Activated naive CD4-positive, alpha-beta T cell treated with anti-CD3 and anti-CD28 coated beads, Interleukin-2, amount 50 U/mL, for 24 hours (primary cell): ENCODE measurements around the gene POMGNT1.

Experiments used
- H3K27ac Mint-ChIP-seq: one replicate; pipeline ENCODE4 v1.8.0; 2021; ENCODE audit warnings: mild to moderate bottlenecking, mixed read lengths
- H3K27me3 Mint-ChIP-seq: one replicate; pipeline ENCODE4 v1.8.0; 2021; ENCODE audit warnings: mixed read lengths
- H3K36me3 Mint-ChIP-seq: one replicate; pipeline ENCODE4 v1.8.0; 2021; ENCODE audit warnings: mixed read lengths
- H3K4me1 Mint-ChIP-seq: one replicate; pipeline ENCODE4 v1.8.0; 2021; ENCODE audit warnings: mixed read lengths
- H3K4me3 Mint-ChIP-seq: one replicate; pipeline ENCODE4 v1.8.0; 2021; ENCODE audit warnings: mild to moderate bottlenecking, mixed read lengths
- H3K9me3 Mint-ChIP-seq: one replicate; pipeline ENCODE4 v1.8.0; 2021; ENCODE audit warnings: mixed read lengths

The POMGNT1 gene

DNA sequence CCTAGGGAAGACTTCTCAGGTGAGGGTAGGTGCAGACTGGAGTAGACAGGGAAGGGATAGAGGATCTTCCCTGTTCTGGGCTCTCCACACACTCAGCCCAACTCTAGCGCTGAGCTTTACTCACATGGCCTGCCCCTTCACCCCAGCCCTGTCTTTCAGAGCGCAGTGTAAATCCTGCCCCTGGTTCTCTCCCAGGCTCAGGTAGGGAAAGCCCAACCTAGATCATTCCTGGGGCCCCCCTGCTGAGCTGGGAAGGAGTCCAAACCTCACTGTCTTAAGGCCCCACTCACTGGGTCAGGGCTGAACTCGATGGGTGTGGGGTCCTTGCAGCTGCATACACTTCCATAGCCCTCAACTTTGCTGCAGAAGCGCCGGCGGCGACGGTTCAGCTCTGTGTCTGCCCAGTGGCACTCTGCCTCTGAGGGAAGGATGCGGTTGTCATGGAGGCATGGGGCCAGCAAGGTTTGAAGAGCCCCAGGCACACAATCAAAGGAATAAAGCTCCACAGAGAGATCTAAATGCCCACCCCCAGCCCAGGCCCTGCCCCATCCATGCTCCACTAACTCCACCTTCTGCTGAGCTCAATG, 4.2 kb downstream of the POMGNT1 start:
- no peak overlapping the region for H3K27ac Mint-ChIP-seq
- no peaks in the 10 kb centered on the region for H3K9me3 Mint-ChIP-seq
- no peak overlapping the region for H3K4me3 Mint-ChIP-seq
- H3K27me3 Mint-ChIP-seq: no peaks in the 10 kb centered on the region
- H3K36me3 Mint-ChIP-seq: peaks cover 2% of the 10 kb centered on the region
- peaks cover 17% of the 10 kb centered on the region for H3K4me1 Mint-ChIP-seq

GRCh38 chr1:46193285-46193684, 4.9 kb downstream of the POMGNT1 start:
- no peaks in the 10 kb centered on the region for H3K27me3 Mint-ChIP-seq
- no peak overlapping the region for H3K4me3 Mint-ChIP-seq
- no peak overlapping the region for H3K27ac Mint-ChIP-seq
- H3K36me3 Mint-ChIP-seq: peaks cover 2% of the 10 kb centered on the region
- H3K9me3 Mint-ChIP-seq: no peaks in the 10 kb centered on the region
- peaks cover 17% of the 10 kb centered on the region for H3K4me1 Mint-ChIP-seq

DNA sequence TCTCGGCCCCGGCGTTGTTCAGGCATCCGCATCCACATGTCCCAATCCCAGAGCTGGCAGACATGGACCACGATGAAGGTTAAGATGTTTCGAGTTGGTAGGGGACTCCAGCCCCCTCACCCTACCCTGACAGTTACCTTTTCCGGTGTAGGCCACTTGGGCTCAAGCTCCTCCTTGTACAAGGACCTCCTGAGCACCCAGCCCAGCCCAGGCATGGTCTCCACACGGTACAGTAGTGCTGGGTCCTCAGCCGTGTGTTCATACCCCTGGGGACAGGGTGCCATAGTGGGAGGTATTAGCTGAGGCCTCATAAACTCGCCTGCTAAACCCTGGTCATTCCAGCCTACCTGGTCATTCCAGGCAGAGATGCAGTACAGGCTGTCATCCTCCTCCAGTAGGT, 6.1 kb downstream of the POMGNT1 start:
- H3K27ac Mint-ChIP-seq: no peak overlapping the region
- H3K4me3 Mint-ChIP-seq: no peak overlapping the region
- no peaks in the 10 kb centered on the region for H3K27me3 Mint-ChIP-seq
- H3K36me3 Mint-ChIP-seq: peaks cover 2% of the 10 kb centered on the region
- H3K4me1 Mint-ChIP-seq: peaks cover 13% of the 10 kb centered on the region
- no peaks in the 10 kb centered on the region for H3K9me3 Mint-ChIP-seq

GRCh38 chr1:46191033-46191701, 7.1 kb downstream of the POMGNT1 start:
- H3K9me3 Mint-ChIP-seq: no peaks in the 10 kb centered on the region
- peaks cover 7% of the 10 kb centered on the region for H3K4me1 Mint-ChIP-seq
- no peak overlapping the region for H3K27ac Mint-ChIP-seq
- H3K4me3 Mint-ChIP-seq: no peak overlapping the region
- peaks cover 2% of the 10 kb centered on the region for H3K36me3 Mint-ChIP-seq
- no peaks in the 10 kb centered on the region for H3K27me3 Mint-ChIP-seq

DNA sequence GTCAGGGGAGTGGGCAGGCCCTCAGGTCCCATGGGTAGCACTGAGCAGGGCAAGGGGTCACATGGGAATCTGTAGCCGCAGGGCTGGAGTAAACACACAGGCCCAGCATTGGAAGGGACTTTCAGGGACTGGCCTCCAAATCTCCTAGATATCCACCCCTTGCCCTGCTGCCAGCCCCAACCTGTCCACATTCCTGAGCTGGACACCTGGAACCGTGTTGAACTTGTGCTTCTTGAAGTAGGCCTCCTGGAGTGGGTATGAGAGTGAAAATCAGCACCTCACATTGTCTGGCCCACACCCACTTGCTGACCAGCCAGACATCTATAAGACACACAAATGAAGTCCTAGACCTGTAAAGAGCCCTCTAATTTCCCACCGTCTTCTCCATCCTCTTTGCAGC, 7.7 kb downstream of the POMGNT1 start:
- H3K4me1 Mint-ChIP-seq: peaks cover 10% of the 10 kb centered on the region
- H3K27ac Mint-ChIP-seq: no peak overlapping the region
- H3K9me3 Mint-ChIP-seq: no peaks in the 10 kb centered on the region
- H3K27me3 Mint-ChIP-seq: no peaks in the 10 kb centered on the region
- peaks cover 4% of the 10 kb centered on the region for H3K36me3 Mint-ChIP-seq
- H3K4me3 Mint-ChIP-seq: no peak overlapping the region

GRCh38 chr1:46188295-46189030, 9.8 kb downstream of the POMGNT1 start:
- no peaks in the 10 kb centered on the region for H3K27me3 Mint-ChIP-seq
- peaks cover 4% of the 10 kb centered on the region for H3K36me3 Mint-ChIP-seq
- peak overlapping the region; percentile 74 for H3K27ac Mint-ChIP-seq
- H3K9me3 Mint-ChIP-seq: no peaks in the 10 kb centered on the region
- no peak overlapping the region for H3K4me3 Mint-ChIP-seq
- peaks cover 24% of the 10 kb centered on the region for H3K4me1 Mint-ChIP-seq

GRCh38 chr1:46187106-46187869, 10.9 kb downstream of the POMGNT1 start:
- Mint-ChIP-seq H3K27me3 (no peaks in the 10 kb centered on the region), H3K27ac (no peak overlapping the region), H3K36me3 (peaks cover 4% of the 10 kb centered on the region), H3K4me3 (no peak overlapping the region), H3K9me3 (no peaks in the 10 kb centered on the region), H3K4me1 (peaks cover 24% of the 10 kb centered on the region)

GRCh38 chr1:46186076-46186475, 12.2 kb downstream of the POMGNT1 start:
- Mint-ChIP-seq H3K4me3 (peak overlapping the region; percentile 85), H3K27me3 (no peaks in the 10 kb centered on the region), H3K27ac (peak overlapping the region; percentile 98), H3K4me1 (peaks cover 24% of the 10 kb centered on the region), H3K36me3 (peaks cover 4% of the 10 kb centered on the region), H3K9me3 (no peaks in the 10 kb centered on the region)

DNA sequence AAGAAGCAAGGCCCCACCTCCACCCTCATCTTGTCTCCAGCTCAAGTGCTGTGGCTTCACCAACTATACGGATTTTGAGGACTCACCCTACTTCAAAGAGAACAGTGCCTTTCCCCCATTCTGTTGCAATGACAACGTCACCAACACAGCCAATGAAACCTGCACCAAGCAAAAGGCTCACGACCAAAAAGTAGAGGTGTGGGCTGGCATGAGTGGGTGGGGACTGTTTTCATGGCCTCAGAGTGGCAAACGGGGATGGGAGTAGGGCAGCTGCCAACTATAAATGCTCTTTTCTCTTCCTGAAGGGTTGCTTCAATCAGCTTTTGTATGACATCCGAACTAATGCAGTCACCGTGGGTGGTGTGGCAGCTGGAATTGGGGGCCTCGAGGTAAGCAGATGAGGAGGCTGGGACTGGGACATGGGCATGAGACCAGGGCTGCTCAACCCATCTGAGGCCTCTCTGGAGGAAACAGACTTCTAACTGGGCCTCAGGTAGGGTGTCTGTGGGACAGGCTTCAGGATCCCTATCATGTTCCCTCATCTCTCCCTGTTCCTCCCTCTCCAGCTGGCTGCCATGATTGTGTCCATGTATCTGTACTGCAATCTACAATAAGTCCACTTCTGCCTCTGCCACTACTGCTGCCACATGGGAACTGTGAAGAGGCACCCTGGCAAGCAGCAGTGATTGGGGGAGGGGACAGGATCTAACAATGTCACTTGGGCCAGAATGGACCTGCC, 13.1 kb downstream of the POMGNT1 start:
- Mint-ChIP-seq H3K36me3 (peaks cover 4% of the 10 kb centered on the region), H3K9me3 (no peaks in the 10 kb centered on the region), H3K27me3 (no peaks in the 10 kb centered on the region), H3K27ac (peak overlapping the region; percentile 98), H3K4me3 (peak overlapping the region; percentile 85), H3K4me1 (peaks cover 24% of the 10 kb centered on the region)

GRCh38 chr1:46183926-46184557, 14.2 kb downstream of the POMGNT1 start:
- Mint-ChIP-seq H3K4me1 (peaks cover 24% of the 10 kb centered on the region), H3K27ac (no peak overlapping the region), H3K9me3 (no peaks in the 10 kb centered on the region), H3K4me3 (no peak overlapping the region), H3K36me3 (peaks cover 2% of the 10 kb centered on the region), H3K27me3 (no peaks in the 10 kb centered on the region)

DNA sequence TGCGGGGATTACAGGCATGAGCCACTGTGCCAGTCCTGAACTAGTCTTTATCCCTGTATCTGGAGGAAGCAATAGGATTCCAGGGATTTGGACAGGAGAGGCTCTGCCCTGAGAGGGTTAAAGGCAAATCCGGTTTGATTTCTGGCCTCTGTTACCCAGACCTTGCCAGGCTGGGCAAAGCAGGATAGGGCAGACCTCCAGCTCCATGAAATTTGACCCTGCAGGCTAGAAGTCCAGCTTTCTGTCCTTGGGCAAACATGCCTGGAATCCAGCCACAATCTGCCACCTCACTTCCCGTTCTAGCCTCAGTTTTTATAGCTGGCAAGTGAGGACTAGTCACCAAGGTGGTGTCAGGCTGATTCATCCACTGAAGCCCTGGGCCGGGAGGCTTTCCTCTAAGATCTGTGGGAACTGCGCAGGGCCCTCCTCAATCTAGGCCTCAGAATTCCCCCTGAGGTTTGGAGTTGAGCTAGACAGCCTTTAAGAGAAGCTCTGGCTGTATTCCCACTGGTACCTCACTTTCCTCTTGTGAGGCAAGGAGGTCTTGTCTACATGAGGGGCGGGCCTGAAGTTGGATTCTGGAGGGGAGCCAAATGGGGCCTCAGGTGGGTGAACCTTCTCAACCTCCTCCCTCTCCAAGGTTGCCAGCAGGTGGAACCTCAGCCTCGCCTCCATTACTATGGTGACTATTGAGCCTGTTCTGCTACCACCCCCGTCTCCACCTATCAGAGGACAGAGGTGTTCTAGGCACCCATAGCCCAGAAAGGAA, 15.0 kb downstream of the POMGNT1 start:
- no peak overlapping the region for H3K27ac Mint-ChIP-seq

GRCh38 chr1:46181343-46182260, 16.6 kb downstream of the POMGNT1 start:
- peaks cover 24% of the 10 kb centered on the region for H3K4me1 Mint-ChIP-seq
- no peaks in the 10 kb centered on the region for H3K9me3 Mint-ChIP-seq
- no peaks in the 10 kb centered on the region for H3K27me3 Mint-ChIP-seq
- peaks cover 2% of the 10 kb centered on the region for H3K36me3 Mint-ChIP-seq
- H3K27ac Mint-ChIP-seq: no peak overlapping the region
- H3K4me3 Mint-ChIP-seq: no peak overlapping the region

More for the DNA sequence above, 15.0 kb downstream of the POMGNT1 start:
- peaks cover 2% of the 10 kb centered on the region for H3K36me3 Mint-ChIP-seq
- peaks cover 24% of the 10 kb centered on the region for H3K4me1 Mint-ChIP-seq
- no peaks in the 10 kb centered on the region for H3K9me3 Mint-ChIP-seq
- H3K27me3 Mint-ChIP-seq: no peaks in the 10 kb centered on the region
- no peak overlapping the region for H3K4me3 Mint-ChIP-seq

DNA sequence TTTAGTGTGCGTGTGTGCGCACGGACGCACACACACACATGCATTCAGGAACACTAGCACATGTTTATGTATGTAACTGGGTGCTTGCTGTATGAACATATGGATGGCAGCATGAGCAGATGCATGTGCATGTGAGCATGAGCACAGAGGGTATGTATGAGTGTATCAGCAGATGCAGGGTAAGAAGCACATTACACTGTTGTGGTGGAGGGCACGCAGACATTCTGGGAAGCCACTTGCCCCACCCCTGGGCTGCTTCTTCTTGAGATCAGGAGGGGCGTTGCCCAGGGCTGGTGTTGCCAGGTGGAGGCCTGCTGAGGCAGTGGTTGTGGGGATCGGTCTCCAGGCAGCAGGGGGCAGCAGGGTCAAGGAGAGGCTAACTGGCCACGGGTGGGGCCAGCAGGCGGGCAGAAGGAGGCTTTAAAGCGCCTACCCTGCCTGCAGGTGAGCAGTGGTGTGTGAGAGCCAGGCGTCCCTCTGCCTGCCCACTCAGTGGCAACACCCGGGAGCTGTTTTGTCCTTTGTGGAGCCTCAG, 18.1 kb downstream of the POMGNT1 start:
- peaks cover 15% of the 10 kb centered on the region for H3K4me1 Mint-ChIP-seq
- no peaks in the 10 kb centered on the region for H3K9me3 Mint-ChIP-seq
- H3K36me3 Mint-ChIP-seq: no peaks in the 10 kb centered on the region
- no peaks in the 10 kb centered on the region for H3K27me3 Mint-ChIP-seq
- no peak overlapping the region for H3K27ac Mint-ChIP-seq
- no peak overlapping the region for H3K4me3 Mint-ChIP-seq
